Tibial nerve (tissue), 4 donors: Measurements from ENCODE around the gene TBC1D22A.

ENCODE experiments used
- CTCF ChIP-seq, 5 experiments: fragments of 200-600 bp in 3 of 5; fragments of 450-650 bp in 2 of 5; sonication (generic) in 3 of 5; IDR thresholded peaks; one replicate each; pipeline ENCODE4 v1.5.1; 2016 to 2019; ENCODE audit warnings: antibody characterized with exemption in 5 of 5, mild to moderate bottlenecking in 3 of 5, moderate library complexity in 2 of 5
- EP300 ChIP-seq, 2 donors: sonication (generic); formaldehyde crosslinking; IDR thresholded peaks; one replicate each; pipeline ENCODE4 v1.6.1; 2017; ENCODE audit warnings: antibody characterized with exemption in 2 of 2, mild to moderate bottlenecking in 1 of 2
- POLR2A ChIP-seq, 2 donors: fragments of 450-650 bp; IDR thresholded peaks; one replicate each; pipeline ENCODE4 v1.6.1; 2017; ENCODE audit warnings: antibody characterized with exemption in 2 of 2, mild to moderate bottlenecking in 2 of 2, moderate library complexity in 2 of 2

DNA sequence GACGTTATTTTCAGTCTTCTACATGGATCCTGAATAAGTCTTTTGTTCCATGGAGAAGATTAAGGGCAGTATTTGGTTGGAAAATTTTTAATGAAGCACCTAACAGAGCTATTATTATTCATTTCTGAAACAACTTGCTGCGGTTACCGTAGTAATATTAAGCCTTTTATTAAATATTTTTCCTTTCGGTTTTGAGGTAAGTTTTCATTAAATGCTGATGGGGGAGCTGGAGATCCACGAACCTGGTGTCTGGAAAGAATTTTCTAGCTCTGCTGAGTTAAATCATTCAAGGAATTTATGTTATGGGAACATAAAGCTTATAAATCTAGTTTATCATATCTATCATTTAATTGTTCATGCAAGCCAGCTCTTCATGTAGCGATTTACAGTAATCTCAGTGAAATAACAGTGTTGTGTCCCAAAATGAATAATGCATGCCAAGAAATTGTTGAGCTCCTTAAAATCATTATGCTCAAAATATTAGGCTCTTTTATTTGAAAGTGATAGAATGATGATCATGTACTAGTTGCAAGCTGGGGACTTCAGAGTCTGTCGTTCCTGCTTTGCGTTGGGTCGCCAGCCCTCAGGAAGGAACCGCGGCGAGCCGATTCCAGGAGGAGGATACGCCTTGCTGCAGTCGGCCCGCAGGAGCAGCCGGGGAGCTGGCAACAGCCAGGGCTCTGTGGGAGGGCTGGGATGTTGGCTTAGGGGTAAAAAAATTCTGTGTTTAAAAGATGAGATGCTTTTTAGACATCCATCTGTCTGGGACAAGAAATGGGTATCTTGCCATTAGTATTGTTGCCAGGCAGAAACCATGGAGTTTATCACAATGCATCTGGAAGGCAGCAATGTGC is 83.1 kb downstream of the TBC1D22A start:
- TF ChIP-seq CTCF (IDR thresholded peaks at IDR 0.05) (peak; percentile 36 to 65 (median 49)), POLR2A (IDR thresholded peaks at IDR 0.05) (no peak), EP300 (IDR thresholded peaks at IDR 0.05) (no peak)
